Kidney (tissue), 14 donors: ENCODE measurements around the gene TEAD1. TPM values are rescaled to one million over a fixed set of nuclear protein-coding genes. Genes with fewer than 3 reads are reported as not detected.

Experiments used
- DNase-seq, 5 donors: peaks; one replicate each; pipeline ENCODE4 v3.0.0-alpha.2; 2013 to 2020
- FAIRE-seq: peaks from 2 replicates; lab custom pipeline; 2012; peaks lifted over from hg19 to GRCh38; lab: Jason Lieb, UNC
- H3K27ac ChIP-seq, 2 donors: one replicate each; pipeline ENCODE4 v1.7.0; 2013; ENCODE audit warnings: low read depth in 2 of 2, low read length in 2 of 2, inconsistent platforms in 1 of 2
- H3K27me3 ChIP-seq: one replicate; pipeline ENCODE4 v1.7.1; 2013; ENCODE audit warnings: low read length, inconsistent platforms; ENCODE audit not compliant: control insufficient read depth, insufficient read depth
- H3K36me3 ChIP-seq, 3 donors: one replicate each; pipeline versions ENCODE4 v1.7.0 to v1.7.1; 2013; ENCODE audit warnings: low read length in 3 of 3, control low read depth in 1 of 3, inconsistent platforms in 1 of 3; ENCODE audit not compliant: insufficient read depth in 3 of 3, control insufficient read depth in 2 of 3
- H3K4me1 ChIP-seq, 3 donors: one replicate each; pipeline versions ENCODE4 v1.7.0 to v1.7.1; 2013; ENCODE audit warnings: low read length in 3 of 3, inconsistent platforms in 1 of 3, low read depth in 1 of 3; ENCODE audit not compliant: control insufficient read depth in 2 of 3, insufficient read depth in 2 of 3
- H3K4me3 ChIP-seq, 3 donors: one replicate each; pipeline versions ENCODE4 v1.7.0 to v1.8.1; 2013; ENCODE audit warnings: low read length in 3 of 3, control low read depth in 1 of 3, inconsistent platforms in 1 of 3
- H3K9ac ChIP-seq, 3 donors: one replicate each; pipeline versions ENCODE4 v1.7.0 to v1.7.1; 2013; ENCODE audit warnings: low read length in 3 of 3, control low read depth in 1 of 3, inconsistent platforms in 1 of 3
- H3K9me3 ChIP-seq, 3 donors: one replicate each; pipeline versions ENCODE4 v1.7.0 to v1.7.1; 2013; ENCODE audit warnings: low read length in 3 of 3, control low read depth in 1 of 3, inconsistent platforms in 1 of 3; ENCODE audit not compliant: control insufficient read depth in 2 of 3, insufficient read depth in 1 of 3
- CTCF ChIP-seq: IDR thresholded peaks from 3 replicates; pipeline ENCODE4 v1.5.1; 2012; ENCODE audit warnings: mild to moderate bottlenecking, moderate library complexity, borderline replicate concordance; ENCODE audit not compliant: insufficient read depth; ENCODE audit errors: extremely low read depth
- intact Hi-C: fragments of 100-400 bp; cut with DNase I; formaldehyde crosslinking; loops from one replicate; pipeline ENCODE4 v1.11.1; 2022
- polyA plus RNA-seq: library from polyadenylated mRNA; stranded (reverse); fragments of 350-450 nt; fragmentation: Illumina TruSeq; extraction: RNeasy Lipid Tissue Mini Kit (QIAGEN cat#74804); gene quantifications from one replicate; pipeline ENCODE4 v1.2.3, GENCODE V29; 2014; ENCODE audit warnings: low read depth, low replicate concordance; ENCODE audit not compliant: insufficient read depth
- total RNA-seq: library from RNA; stranded (reverse); fragmentation: NEBNext Ultra II Directional; extraction: Animal tissue kit (Norgen Biotek cat#: 25700); gene quantifications from one replicate; pipeline ENCODE4 v1.2.1, GENCODE V29; 2021
- donor health status: control.
- donor health status: control.
- donor health status: control.
- donor health status: control.
- donor health status: control.
- donor health status: DM: yes; HTN: yes; CAD: no.
- donor health status: Normal renal cell carcinoma (clear cell type).

Gene TEAD1
- total and polyA plus RNA-seq, 2 donors from 2014 or later, result 7.6 to 77.2 TPM

- TF ChIP-seq CTCF, result no peak
- H3K27me3 ChIP-seq, result no peaks in the 10 kb centered on the region
- no peak overlapping the region for H3K9ac ChIP-seq
- H3K9me3 ChIP-seq, result no peaks in the 10 kb centered on the region
- H3K36me3 ChIP-seq, result no peaks in the 10 kb centered on the region
- intact Hi-C loops, result no loop called here
- DNase-seq (no peak), FAIRE-seq (no peak)
- peaks cover 14 to 50% (median 21%) of the 10 kb centered on the region in 3 donors for H3K4me1 ChIP-seq
- peak overlapping the region; percentile 75 to 82 for H3K27ac ChIP-seq
- no peak overlapping the region for H3K4me3 ChIP-seq
Measured at GRCh38 chr11:12801976-12802375, 127.8 kb downstream of the TEAD1 start.

GRCh38 chr11:12802418-12803085, 128.3 kb downstream of the TEAD1 start:
- Histone ChIP-seq H3K9ac (no peak overlapping the region), H3K9me3 (no peaks in the 10 kb centered on the region), H3K27me3 (no peaks in the 10 kb centered on the region), H3K36me3 (no peaks in the 10 kb centered on the region), H3K4me3 (no peak overlapping the region), H3K27ac (peak overlapping the region; percentile 75 to 82), H3K4me1 (peaks cover 14 to 50% (median 21%) of the 10 kb centered on the region in 3 donors)
- intact Hi-C loops, result no loop called here
- DNase-seq (peak; percentile 76 to 93 (median 92)), FAIRE-seq (peak; percentile 19)
- TF ChIP-seq CTCF, result no peak

GRCh38 chr11:12803086-12803826, 129.0 kb downstream of the TEAD1 start:
- H3K4me1 ChIP-seq, result peaks cover 14 to 50% (median 21%) of the 10 kb centered on the region in 3 donors
- no peaks in the 10 kb centered on the region for H3K27me3 ChIP-seq
- H3K27ac ChIP-seq, result peak overlapping the region; percentile 75 to 82
- no peak overlapping the region for H3K4me3 ChIP-seq
- no peak for TF ChIP-seq CTCF
- no peak for FAIRE-seq
- H3K9me3 ChIP-seq, result no peaks in the 10 kb centered on the region
- H3K9ac ChIP-seq, result peak overlapping the region in 1 of 3 donors; percentile 8
- no peak for DNase-seq
- intact Hi-C loops, result no loop called here
- no peaks in the 10 kb centered on the region for H3K36me3 ChIP-seq
